ENCODE measurements around the gene DISP3. TPM values are rescaled to one million over a fixed set of nuclear protein-coding genes. Genes with fewer than 3 reads are reported as not detected.

The DISP3 gene
- total and polyA plus RNA-seq, 2 of the 13 experiments (the other 11 are each of a cell fraction or from before 2014, with no cell fraction given) = 0.08 to 0.13 TPM

DNA sequence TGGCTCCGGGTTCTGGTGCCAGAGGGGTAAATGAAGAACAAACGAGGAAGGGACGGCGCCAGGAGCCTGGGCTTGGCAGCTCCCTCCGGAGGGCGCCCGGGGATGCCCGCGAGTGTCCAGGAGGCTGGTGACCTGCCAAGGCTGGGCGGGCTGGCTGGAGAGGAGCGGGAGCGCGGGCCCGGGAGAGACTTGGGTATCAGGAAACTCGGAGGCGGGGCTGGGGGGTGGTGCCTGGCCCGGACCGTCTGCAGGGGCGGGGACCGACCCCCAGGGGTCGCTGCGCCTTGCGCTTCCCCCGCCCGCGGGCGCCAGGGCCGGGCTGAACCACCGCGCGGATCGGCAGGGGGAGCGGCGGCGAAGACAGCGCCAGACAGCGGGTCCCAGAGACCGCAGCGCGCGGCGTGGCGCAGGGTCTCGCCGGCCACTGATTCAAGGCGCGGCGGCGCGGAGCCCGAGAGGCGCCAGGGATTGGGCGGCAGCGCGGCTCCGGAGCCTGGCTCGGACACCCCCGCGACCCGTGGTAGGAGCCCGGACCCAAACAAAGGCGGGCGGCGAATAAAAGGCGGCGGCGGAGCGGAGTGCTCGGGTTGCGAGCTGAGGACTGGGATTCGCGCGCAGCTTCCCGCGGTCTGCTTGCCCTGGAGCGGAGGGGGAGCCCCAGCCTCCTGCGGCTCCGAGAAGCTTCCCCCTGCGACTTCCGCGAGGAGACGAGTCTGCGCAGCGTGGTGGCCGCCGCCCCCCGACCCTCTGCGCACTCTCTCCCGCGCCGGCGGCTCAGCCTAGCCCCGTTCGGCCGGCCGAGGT lies at the start of gene DISP3 (continued):
- TF ChIP-seq ZBTB21 (CRISPR knock-in tag; IDR thresholded peaks at IDR 0.05) (no peak), ZFP36L2 (CRISPR knock-in tag; IDR thresholded peaks at IDR 0.05) (no peak), ZNF737 (CRISPR knock-in tag; IDR thresholded peaks at IDR 0.05; ENCODE audit: borderline replicate concordance) (no peak), ZNF891 (CRISPR knock-in tag; IDR thresholded peaks at IDR 0.05) (no peak), ZNF207 (IDR thresholded peaks at IDR 0.05; ENCODE audit: borderline replicate concordance) (no peak), KDM6A (CRISPR knock-in tag; IDR thresholded peaks at IDR 0.05; ENCODE audit: low read depth) (no peak), NAIF1 (CRISPR knock-in tag; IDR thresholded peaks at IDR 0.05; ENCODE audit: borderline replicate concordance) (no peak), FOXA3 (CRISPR knock-in tag; IDR thresholded peaks at IDR 0.05) (no peak), ZNF317 (CRISPR knock-in tag; IDR thresholded peaks at IDR 0.05) (no peak), PLRG1 (conservative IDR thresholded peaks at IDR 0.05) (no peak), ZSCAN9 (CRISPR knock-in tag; IDR thresholded peaks at IDR 0.05; ENCODE audit: borderline replicate concordance) (no peak), HNRNPLL (IDR thresholded peaks at IDR 0.05; ENCODE audit: low read depth, low read length, poor library complexity, severe bottlenecking) (peak; percentile 48), MAFK (conservative IDR thresholded peaks at IDR 0.05 in 1 of 2, IDR thresholded peaks at IDR 0.05 in 1 of 2; ENCODE audit: low read length in 2 of 2) (no peak), ZMYM3 (CRISPR knock-in tag; IDR thresholded peaks at IDR 0.05) (no peak), ZNF776 (CRISPR knock-in tag; IDR thresholded peaks at IDR 0.05) (no peak), KLF11 (CRISPR knock-in tag; IDR thresholded peaks at IDR 0.05) (no peak), JUND (CRISPR knock-in tag; IDR thresholded peaks at IDR 0.05) (no peak), RFX3 (CRISPR knock-in tag; IDR thresholded peaks at IDR 0.05) (no peak), MEF2D (CRISPR knock-in tag; IDR thresholded peaks at IDR 0.05) (no peak), NFKBIZ (CRISPR knock-in tag; IDR thresholded peaks at IDR 0.05) (no peak)
- TF ChIP-seq, protein P1, sequence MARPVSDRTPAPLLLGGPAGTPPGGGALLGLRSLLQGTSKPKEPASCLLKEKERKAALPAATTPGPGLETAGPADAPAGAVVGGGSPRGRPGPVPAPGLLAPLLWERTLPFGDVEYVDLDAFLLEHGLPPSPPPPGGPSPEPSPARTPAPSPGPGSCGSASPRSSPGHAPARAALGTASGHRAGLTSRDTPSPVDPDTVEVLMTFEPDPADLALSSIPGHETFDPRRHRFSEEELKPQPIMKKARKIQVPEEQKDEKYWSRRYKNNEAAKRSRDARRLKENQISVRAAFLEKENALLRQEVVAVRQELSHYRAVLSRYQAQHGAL (CRISPR knock-in tag; IDR thresholded peaks at IDR 0.05; ENCODE audit: not compliant biosample characterization) = no peak
- TF ChIP-seq, protein P2, sequence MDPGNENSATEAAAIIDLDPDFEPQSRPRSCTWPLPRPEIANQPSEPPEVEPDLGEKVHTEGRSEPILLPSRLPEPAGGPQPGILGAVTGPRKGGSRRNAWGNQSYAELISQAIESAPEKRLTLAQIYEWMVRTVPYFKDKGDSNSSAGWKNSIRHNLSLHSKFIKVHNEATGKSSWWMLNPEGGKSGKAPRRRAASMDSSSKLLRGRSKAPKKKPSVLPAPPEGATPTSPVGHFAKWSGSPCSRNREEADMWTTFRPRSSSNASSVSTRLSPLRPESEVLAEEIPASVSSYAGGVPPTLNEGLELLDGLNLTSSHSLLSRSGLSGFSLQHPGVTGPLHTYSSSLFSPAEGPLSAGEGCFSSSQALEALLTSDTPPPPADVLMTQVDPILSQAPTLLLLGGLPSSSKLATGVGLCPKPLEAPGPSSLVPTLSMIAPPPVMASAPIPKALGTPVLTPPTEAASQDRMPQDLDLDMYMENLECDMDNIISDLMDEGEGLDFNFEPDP (CRISPR knock-in tag; conservative IDR thresholded peaks at IDR 0.05) = no peak
- TF ChIP-seq, protein P3, sequence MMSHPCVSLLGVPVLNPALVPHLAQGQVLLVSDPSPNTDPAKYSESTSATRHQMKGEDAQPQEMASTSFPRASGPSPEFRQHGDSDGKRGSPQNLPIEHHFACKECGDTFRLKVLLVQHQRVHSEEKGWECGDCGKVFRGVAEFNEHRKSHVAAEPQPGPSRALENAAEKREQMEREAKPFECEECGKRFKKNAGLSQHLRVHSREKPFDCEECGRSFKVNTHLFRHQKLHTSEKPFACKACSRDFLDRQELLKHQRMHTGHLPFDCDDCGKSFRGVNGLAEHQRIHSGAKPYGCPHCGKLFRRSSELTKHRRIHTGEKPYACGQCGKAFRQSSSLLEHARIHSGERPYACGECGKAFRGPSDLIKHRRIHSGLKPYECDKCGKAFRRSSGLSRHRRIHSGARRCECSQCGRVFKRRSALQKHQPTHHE (CRISPR knock-in tag; IDR thresholded peaks at IDR 0.05; ENCODE audit: borderline replicate concordance) = no peak
- TF ChIP-seq, protein P4, sequence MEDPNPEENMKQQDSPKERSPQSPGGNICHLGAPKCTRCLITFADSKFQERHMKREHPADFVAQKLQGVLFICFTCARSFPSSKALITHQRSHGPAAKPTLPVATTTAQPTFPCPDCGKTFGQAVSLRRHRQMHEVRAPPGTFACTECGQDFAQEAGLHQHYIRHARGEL (CRISPR knock-in tag; IDR thresholded peaks at IDR 0.05) = no peak
- TF ChIP-seq, protein P5, sequence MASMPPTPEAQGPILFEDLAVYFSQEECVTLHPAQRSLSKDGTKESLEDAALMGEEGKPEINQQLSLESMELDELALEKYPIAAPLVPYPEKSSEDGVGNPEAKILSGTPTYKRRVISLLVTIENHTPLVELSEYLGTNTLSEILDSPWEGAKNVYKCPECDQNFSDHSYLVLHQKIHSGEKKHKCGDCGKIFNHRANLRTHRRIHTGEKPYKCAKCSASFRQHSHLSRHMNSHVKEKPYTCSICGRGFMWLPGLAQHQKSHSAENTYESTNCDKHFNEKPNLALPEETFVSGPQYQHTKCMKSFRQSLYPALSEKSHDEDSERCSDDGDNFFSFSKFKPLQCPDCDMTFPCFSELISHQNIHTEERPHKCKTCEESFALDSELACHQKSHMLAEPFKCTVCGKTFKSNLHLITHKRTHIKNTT (CRISPR knock-in tag; IDR thresholded peaks at IDR 0.05) = no peak

Measured in HepG2 (cell line).